GM11168 (cell line): ENCODE data around the gene FGD5.

Source experiments
- in situ Hi-C: fragments of 300-500 bp; cut with MboI; formaldehyde crosslinking; loops from one replicate; pipeline ENCODE4 v1.12.0; 2022; ENCODE audit warnings: low sequenced_read_pairs; ENCODE audit not compliant: unreplicated experiment

FGD5 gene

GRCh38 chr3:14869917-14870782, 51.4 kb downstream of the FGD5 start:
- in situ Hi-C loops, result no loop called here

- in situ Hi-C loops, result no loop called here
These were observed 52.0 kb downstream of the FGD5 start for GRCh38 chr3:14870783-14871060.

- in situ Hi-C loops, result no loop called here
These were observed 52.9 kb downstream of the FGD5 start for GRCh38 chr3:14871456-14872200.

GRCh38 chr3:14872706-14873105, 53.9 kb downstream of the FGD5 start:
- in situ Hi-C loops, result no loop called here

- in situ Hi-C loops, result no loop called here
These were observed 56.0 kb downstream of the FGD5 start for GRCh38 chr3:14874784-14875183.

GRCh38 chr3:14875411-14876175, 56.8 kb downstream of the FGD5 start:
- in situ Hi-C loops, result no loop called here

GRCh38 chr3:14876921-14877333, 58.2 kb downstream of the FGD5 start:
- in situ Hi-C loops, result no loop called here

- in situ Hi-C loops, result no loop called here
These were observed 58.7 kb downstream of the FGD5 start for GRCh38 chr3:14877469-14877868.

- in situ Hi-C loops, result no loop called here
These were observed 60.6 kb downstream of the FGD5 start for GRCh38 chr3:14879211-14879874.

- in situ Hi-C loops, result no loop called here
These were observed 61.8 kb downstream of the FGD5 start for GRCh38 chr3:14880447-14881106.

- in situ Hi-C loops, result no loop called here
These were observed 64.5 kb downstream of the FGD5 start for GRCh38 chr3:14883226-14883625.

GRCh38 chr3:14884665-14885064, 65.9 kb downstream of the FGD5 start:
- in situ Hi-C loops, result no loop called here

- in situ Hi-C loops, result no loop called here
These were observed 66.5 kb downstream of the FGD5 start for GRCh38 chr3:14885307-14885706.

GRCh38 chr3:14886101-14886500, 67.3 kb downstream of the FGD5 start:
- in situ Hi-C loops, result no loop called here

GRCh38 chr3:14889205-14889604, 70.4 kb downstream of the FGD5 start:
- in situ Hi-C loops, result no loop called here

- in situ Hi-C loops, result no loop called here
These were observed 71.2 kb downstream of the FGD5 start for GRCh38 chr3:14889943-14890342.

GRCh38 chr3:14890476-14890875, 71.7 kb downstream of the FGD5 start:
- in situ Hi-C loops, result no loop called here

GRCh38 chr3:14891135-14892132, 72.7 kb downstream of the FGD5 start:
- in situ Hi-C loops, result no loop called here

GRCh38 chr3:14892226-14892625, 73.5 kb downstream of the FGD5 start:
- in situ Hi-C loops, result no loop called here
